ENCODE results near the gene ARID4A. TPM values are rescaled to one million over a fixed set of nuclear protein-coding genes. Genes with fewer than 3 reads are reported as not detected.

The ARID4A gene
- total and polyA plus RNA-seq, 2 donors (not counting 3 experiments of a cell fraction or from before 2014, with no cell fraction given), result 3.7 to 20.0 TPM

DNA sequence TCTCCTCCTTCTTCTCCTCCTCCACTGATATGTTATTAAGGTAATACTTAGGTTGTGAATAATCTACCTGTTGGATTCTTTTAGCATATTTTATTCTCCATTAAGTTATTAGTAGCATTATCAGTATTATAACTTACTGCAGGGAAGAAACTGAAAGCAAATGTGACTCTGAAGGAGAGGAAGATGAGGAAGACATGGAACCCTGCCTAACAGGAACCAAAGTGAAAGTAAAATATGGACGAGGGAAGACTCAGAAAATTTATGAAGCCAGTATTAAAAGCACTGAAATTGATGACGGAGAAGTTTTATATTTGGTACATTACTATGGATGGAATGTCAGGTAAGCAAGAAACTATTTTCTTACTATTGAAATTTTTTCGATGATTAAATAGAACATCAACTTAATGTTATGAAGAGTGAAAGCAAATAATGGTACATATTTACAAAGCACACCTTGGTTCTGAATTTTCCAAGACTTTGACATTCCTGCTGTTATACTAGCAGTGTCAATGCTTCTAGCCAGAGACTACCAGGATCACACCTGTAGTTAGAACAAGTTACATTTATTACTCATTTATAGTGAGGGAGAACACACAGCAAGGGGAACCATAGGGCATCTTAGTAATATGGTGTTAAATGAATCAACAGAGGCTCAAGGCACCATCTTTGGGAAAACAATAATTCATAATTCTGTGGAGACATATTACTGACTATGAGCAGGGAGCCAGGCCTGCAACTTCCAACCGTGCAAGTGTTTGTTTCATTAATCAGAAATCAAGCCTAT is 55.4 kb downstream of the ARID4A start:
- Histone ChIP-seq H3K9me1 (replicated peaks; ENCODE audit: control insufficient read depth, extremely low read depth, insufficient read depth, low read length) (no peaks in the 10 kb centered on the region), H3K9ac (replicated peaks; ENCODE audit: extremely low read depth, insufficient read depth, low read length) (peak overlapping the region; percentile 37), H4K20me1 (replicated peaks; ENCODE audit: control insufficient read depth, extremely low read depth, insufficient read depth, low read length) (no peaks in the 10 kb centered on the region), H3K27ac (ENCODE audit: insufficient read depth, low read depth, low read length) (peak overlapping the region; percentile 29), H3K27me3 (ENCODE audit: control insufficient read depth in 2 of 2, insufficient read depth in 2 of 2, low read length in 2 of 2) (no peaks in the 10 kb centered on the region), H3K4me2 (ENCODE audit: insufficient read depth, low read length) (peak overlapping the region; percentile 90), H3K4me3 (replicated peaks in 1 of 3; ENCODE audit: insufficient read depth in 1 of 3, low read depth in 1 of 3, low read length in 3 of 3) (peak overlapping the region in 2 of 3 experiments; percentile 41 to 59), H3K9me3 (replicated peaks; ENCODE audit: control insufficient read depth, insufficient read depth, low read length) (no peaks in the 10 kb centered on the region), H3K4me1 (ENCODE audit: control insufficient read depth, extremely low read depth, insufficient read depth, low read length) (peaks cover 10% of the 10 kb centered on the region), H2AFZ (ENCODE audit: low read depth, low read length) (no peak overlapping the region), H3K79me2 (ENCODE audit: control insufficient read depth, insufficient read depth, low read length) (no peaks in the 10 kb centered on the region), H3K36me3 (ENCODE audit: control insufficient read depth in 2 of 2, extremely low read depth in 1 of 2, insufficient read depth in 2 of 2, low read length in 2 of 2) (peaks cover 5 to 7% of the 10 kb centered on the region in 2 experiments)
- CTCF ChIA-PET, result interaction anchor here (1.3 kb wide), 1 partner anchor 10 kb away, joined by 3 read pairs; no protein-coding TSS in a partner anchor
- POLR2A ChIA-PET, result no interaction called here
- FAIRE-seq, result no peak
- dilution Hi-C loops (cut with MboI; ENCODE audit: extremely low pct_ligation_motif_present, low sequenced_read_pairs) (no loop called here), intact Hi-C loops (cut with micrococcal nuclease) (no loop called here)
- BruUV-seq (replicated peaks), result no TSS peak
- no peak for TF ChIP-seq POLR2AphosphoS5 (IDR thresholded peaks at IDR 0.05; ENCODE audit: insufficient read depth, low read depth, low read length)
- no peak for TF ChIP-seq MYC (IDR thresholded peaks at IDR 0.05; ENCODE audit: low read depth, low read length)
- TF ChIP-seq, protein P1, sequence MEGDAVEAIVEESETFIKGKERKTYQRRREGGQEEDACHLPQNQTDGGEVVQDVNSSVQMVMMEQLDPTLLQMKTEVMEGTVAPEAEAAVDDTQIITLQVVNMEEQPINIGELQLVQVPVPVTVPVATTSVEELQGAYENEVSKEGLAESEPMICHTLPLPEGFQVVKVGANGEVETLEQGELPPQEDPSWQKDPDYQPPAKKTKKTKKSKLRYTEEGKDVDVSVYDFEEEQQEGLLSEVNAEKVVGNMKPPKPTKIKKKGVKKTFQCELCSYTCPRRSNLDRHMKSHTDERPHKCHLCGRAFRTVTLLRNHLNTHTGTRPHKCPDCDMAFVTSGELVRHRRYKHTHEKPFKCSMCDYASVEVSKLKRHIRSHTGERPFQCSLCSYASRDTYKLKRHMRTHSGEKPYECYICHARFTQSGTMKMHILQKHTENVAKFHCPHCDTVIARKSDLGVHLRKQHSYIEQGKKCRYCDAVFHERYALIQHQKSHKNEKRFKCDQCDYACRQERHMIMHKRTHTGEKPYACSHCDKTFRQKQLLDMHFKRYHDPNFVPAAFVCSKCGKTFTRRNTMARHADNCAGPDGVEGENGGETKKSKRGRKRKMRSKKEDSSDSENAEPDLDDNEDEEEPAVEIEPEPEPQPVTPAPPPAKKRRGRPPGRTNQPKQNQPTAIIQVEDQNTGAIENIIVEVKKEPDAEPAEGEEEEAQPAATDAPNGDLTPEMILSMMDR (IDR thresholded peaks at IDR 0.05; ENCODE audit: extremely low read depth in 1 of 2, insufficient read depth in 1 of 2, low read depth in 1 of 2, low read length in 2 of 2), result no peak
- no peak for TF ChIP-seq JUN (IDR thresholded peaks at IDR 0.05; ENCODE audit: borderline replicate concordance, insufficient read depth, insufficient read length, low read depth)
- no peak for TF ChIP-seq POLR2A (IDR thresholded peaks at IDR 0.05; ENCODE audit: low read depth, low read length)
- no peak for TF ChIP-seq EZH2 (IDR thresholded peaks at IDR 0.05; ENCODE audit: borderline replicate concordance, low read depth, low read length, severe bottlenecking)
- no peak for TF ChIP-seq FOS (IDR thresholded peaks at IDR 0.05; ENCODE audit: borderline replicate concordance, insufficient read depth, low read length)
- no peak for TF ChIP-seq GATA2 (IDR thresholded peaks at IDR 0.05; ENCODE audit: insufficient read depth, insufficient read length, low read depth, low read length)
- TF ChIP-seq, protein P2, sequence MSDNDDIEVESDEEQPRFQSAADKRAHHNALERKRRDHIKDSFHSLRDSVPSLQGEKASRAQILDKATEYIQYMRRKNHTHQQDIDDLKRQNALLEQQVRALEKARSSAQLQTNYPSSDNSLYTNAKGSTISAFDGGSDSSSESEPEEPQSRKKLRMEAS (IDR thresholded peaks at IDR 0.05; ENCODE audit: insufficient read depth, insufficient read length), result no peak
- peak; percentile 31 for DNase-seq (ENCODE audit: low read depth, low spot score)

Measured in endothelial cell of umbilical vein (primary cell).